HG03432 (cell line): Measurements from ENCODE around the gene KIF1A.

ENCODE experiments used
- ATAC-seq: cut with Tn5 transposase; IDR thresholded peaks from one replicate; pipeline ENCODE4 v1.9.1; 2021; ENCODE audit warnings: mild to moderate bottlenecking, moderate library complexity; ENCODE audit not compliant: unreplicated experiment

KIF1A gene, protein sequence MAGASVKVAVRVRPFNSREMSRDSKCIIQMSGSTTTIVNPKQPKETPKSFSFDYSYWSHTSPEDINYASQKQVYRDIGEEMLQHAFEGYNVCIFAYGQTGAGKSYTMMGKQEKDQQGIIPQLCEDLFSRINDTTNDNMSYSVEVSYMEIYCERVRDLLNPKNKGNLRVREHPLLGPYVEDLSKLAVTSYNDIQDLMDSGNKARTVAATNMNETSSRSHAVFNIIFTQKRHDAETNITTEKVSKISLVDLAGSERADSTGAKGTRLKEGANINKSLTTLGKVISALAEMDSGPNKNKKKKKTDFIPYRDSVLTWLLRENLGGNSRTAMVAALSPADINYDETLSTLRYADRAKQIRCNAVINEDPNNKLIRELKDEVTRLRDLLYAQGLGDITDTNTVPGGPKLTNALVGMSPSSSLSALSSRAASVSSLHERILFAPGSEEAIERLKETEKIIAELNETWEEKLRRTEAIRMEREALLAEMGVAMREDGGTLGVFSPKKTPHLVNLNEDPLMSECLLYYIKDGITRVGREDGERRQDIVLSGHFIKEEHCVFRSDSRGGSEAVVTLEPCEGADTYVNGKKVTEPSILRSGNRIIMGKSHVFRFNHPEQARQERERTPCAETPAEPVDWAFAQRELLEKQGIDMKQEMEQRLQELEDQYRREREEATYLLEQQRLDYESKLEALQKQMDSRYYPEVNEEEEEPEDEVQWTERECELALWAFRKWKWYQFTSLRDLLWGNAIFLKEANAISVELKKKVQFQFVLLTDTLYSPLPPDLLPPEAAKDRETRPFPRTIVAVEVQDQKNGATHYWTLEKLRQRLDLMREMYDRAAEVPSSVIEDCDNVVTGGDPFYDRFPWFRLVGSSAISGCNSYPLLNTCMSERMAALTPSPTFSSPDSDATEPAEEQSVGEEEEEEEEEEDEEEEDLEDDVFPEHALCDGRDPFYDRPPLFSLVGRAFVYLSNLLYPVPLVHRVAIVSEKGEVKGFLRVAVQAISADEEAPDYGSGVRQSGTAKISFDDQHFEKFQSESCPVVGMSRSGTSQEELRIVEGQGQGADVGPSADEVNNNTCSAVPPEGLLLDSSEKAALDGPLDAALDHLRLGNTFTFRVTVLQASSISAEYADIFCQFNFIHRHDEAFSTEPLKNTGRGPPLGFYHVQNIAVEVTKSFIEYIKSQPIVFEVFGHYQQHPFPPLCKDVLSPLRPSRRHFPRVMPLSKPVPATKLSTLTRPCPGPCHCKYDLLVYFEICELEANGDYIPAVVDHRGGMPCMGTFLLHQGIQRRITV (N-terminal part only)

GRCh38 chr2:240819858-240820606 lies at the start of gene KIF1A:
TSS of gene KIF1A (minus strand) at chr2:240820219. CDS start at chr2:240797752, 22,467 bp downstream.
- no peak for ATAC-seq

DNA sequence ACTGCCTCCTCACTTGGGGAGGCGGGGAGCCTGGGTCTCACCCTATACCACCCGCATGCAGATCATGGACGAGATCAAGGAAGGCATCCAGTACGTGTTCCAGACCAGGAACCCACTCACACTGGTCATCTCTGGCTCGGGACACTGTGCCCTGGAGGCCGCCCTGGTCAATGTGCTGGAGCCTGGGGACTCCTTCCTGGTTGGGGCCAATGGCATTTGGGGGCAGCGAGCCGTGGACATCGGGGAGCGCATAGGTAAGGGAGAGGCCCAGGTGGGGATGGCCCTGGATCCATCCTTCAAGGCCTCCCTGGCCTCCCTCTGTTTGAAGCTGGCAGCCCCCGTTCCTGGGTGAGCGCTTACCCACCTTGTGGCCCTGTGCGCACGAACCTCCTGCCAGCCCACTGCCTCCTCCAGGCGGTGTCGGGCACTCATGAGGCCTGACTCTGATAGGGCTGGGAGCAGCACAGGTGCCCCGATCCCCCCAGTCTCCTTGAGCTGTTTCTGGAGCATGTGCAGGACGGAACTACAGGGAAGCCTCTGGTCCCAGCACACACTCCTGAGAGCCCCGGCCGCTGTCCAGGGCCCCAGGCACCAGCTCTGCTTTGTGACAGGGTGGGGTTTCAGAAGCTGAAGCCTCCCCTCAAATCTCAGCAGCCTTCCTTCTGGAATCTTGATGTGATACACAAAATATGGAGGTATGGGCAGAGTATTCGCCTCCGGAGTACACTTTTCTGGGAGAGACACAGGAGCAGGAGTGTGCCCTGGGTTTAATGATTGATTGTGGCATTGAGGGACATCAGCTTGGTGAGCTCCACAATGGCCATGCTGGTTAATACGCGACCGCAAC lies 49.3 kb upstream of the KIF1A start:
- ATAC-seq = no peak

DNA sequence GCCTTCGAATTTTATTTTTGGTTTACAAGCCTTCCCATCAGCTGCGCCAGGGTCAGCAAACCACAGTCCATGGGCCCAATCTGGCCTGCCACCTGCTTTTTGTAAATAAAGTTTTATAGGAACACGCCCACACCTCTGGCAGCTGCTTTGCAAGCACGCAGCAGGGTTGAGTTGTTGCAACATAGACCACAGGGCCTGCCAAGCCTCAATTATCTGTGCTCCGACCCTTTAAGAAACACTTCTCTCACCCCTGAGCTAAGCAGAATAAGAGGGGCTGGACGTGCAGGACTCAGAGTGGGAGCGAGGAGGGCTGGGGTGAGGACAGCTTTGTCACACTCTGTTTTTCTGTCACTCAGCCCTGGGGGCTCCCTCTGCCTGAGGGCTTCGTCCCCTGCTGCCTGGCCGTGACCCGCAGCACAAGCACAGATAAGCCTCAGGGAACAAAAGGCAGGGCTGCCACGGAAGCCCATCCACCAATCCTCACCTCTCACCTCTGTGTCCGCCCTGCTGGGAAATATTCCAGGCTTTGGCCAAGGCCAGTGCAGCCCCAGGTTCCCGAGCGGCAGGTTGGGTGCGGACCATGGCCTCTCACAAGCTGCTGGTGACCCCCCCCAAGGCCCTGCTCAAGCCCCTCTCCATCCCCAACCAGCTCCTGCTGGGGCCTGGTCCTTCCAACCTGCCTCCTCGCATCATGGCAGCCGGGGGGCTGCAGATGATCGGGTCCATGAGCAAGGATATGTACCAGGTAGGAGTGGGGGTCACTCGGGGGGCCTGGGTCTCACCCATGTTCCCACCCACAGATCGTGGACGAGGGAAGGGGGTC lies 48.5 kb upstream of the KIF1A start, which contains the start of gene AGXT:
Gene AGXT, plus strand, starts transcription at position 539 of the 823 bp plus-strand sequence. Its CDS starts 42 bp downstream, at position 581.
- ATAC-seq = no peak

DNA sequence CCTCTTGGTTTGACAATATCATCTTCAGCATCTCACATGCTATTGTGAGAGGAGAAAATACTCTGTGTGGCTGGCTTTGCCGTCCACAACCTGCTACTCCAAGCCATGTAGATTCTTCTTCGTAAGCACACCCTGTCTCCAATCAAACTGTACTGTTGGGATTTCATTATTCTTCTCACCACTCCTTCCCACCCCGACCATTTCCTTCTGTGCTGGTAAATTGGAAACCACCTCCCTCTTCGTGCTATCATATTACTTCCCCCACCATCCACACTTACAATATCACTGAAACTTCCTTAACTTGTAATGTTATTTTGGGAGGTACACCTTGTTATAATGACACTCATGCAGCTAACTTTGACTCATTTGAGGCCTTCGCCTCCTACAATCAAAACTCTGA lies 45.4 kb upstream of the KIF1A start:
- no peak for ATAC-seq

DNA sequence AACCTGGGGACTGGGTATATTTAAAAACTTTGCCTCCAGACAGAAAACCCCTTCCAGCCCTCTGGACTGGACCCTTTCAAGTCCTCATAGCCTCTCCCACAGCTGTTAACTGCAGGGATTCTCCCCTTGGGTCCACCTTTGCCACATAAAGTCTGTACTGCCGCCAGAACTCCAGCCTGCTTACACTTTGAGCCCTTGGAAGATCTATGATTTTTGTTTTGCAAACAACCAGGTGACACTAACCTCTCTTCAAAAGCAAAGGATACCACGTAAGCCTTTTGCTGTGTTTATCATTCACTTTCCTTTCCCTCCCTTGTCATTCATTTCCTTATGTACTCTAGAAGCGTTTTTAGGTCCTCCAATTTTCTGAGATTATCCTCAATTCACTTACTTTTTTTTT lies 44.5 kb upstream of the KIF1A start:
- ATAC-seq = no peak

DNA sequence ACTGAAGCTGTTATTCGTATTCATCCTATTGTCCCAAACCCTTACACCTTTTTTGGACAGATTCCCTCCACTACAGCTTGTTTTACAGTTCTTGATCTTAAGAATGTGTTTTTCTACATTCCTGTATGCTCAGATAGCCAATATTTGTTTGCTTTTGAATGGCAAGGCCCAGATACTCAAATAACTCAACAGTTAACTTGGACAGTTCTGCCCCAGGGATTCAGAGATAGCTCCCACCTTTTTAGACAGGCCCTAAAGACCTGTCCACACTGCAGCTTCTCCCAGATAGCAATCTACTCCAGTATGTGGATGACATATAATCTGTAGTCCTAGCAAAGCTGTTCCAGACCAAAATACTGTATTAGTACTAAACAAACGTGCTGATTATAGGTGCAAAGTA lies 41.5 kb upstream of the KIF1A start:
- ATAC-seq = no peak

- no peak for ATAC-seq
Measured at GRCh38 chr2:240858871-240859270, 38.9 kb upstream of the KIF1A start.

DNA sequence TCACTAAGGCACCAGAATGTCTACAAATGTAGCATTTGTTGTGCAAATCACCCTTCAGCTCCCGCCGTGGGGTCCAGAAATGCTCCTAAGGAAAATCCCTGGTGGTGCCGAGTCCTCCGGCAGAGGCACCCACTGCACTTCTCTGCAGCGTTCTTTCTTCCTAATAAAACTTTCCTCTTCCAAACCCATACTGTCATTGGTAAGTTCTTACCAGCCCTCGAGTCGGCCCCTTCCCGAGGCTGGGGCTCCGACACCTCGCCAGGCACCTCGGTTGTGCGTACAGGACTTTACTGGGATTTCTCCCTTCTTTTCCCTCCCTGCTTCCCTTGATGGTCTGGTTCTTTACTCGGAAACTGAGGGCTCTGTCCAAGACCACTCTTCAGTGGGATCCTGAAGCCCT lies 38.3 kb upstream of the KIF1A start:
- ATAC-seq = no peak

DNA sequence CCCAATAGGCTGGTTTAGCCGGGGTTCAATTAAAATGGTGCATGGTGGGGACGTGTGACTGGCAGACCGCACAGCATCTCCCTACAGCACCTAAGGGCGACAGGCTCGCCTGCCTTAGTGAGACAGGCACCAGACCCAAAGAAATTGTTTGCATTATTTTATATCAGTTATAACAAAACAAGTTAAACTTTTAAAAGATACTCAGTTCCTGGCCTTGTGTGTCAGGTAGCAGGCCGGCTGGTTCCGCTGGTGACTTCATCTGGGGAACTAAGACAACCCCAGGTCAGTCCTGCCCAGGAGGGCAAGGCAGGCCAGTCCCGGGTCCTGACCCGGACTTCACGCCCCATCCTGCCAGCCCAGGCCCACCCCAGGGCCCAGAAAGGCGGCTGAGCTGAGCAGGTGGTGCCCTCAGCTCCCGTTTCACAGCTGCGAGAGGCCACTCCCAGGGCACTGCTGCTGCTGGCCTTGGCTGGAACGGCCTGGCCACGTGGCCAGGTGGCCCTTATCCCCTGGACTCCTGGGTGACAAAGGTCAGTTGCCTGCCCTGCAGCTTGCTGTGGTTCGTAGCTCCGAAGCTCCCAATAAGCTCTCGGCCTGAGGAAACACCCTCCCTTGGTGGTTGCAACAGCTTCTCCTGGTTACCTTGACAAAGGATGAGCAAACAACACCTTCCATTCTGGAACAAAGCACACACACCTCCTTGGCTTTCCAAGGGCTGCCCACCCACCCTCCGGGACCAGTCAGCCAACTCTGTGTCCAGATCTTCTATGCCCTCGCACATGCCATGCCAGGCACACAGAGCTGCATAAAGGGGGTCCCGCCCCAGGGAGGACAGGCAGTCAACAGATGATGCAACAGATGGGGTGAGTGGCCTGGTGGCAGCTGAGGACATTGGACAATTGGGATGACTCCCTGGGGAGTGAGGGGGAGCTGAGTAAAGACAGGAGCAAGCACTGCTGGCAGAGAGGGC lies 37.3 kb upstream of the KIF1A start:
- ATAC-seq = no peak

DNA sequence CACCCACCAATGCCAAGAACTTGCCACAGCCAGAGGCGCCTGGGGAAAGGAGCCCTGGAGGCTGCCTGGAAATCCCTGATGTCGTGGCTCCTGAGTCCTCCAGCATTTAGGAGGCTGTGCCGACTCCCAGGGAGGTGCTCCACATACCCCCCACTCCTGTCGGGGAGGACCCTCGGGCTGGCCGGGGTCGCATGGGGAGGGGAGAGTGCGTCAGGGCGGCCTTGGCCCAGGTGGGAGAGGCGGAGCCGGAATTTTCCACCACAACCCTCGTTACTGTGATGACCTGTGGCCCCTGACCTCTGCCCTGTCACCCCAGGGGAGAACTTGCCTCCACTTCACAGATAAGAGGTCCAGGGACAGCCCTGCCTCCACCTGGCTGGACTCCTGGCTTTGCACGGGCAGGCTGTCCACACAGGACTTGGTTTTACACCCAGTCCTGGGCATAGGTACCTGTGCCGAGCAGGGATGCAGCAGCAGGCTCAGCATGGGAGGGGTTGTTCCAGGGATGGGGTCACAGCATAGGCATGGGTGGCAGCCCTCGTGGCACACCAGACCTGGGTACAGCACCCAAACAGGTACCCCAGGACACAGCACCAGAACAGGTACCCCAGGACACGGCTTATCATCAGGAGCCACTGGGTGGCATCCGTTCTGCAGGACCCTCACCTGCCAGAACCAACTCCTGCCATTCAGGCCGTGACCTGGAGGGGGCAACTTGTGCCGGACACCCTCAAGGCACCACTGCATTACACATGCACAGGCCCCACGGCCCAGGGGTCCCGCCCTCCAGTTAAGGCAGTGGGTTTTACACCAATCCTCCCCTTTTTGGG lies 36.3 kb upstream of the KIF1A start:
- ATAC-seq = no peak

- ATAC-seq = no peak
Measured at GRCh38 chr2:240855670-240856069, 35.7 kb upstream of the KIF1A start.

DNA sequence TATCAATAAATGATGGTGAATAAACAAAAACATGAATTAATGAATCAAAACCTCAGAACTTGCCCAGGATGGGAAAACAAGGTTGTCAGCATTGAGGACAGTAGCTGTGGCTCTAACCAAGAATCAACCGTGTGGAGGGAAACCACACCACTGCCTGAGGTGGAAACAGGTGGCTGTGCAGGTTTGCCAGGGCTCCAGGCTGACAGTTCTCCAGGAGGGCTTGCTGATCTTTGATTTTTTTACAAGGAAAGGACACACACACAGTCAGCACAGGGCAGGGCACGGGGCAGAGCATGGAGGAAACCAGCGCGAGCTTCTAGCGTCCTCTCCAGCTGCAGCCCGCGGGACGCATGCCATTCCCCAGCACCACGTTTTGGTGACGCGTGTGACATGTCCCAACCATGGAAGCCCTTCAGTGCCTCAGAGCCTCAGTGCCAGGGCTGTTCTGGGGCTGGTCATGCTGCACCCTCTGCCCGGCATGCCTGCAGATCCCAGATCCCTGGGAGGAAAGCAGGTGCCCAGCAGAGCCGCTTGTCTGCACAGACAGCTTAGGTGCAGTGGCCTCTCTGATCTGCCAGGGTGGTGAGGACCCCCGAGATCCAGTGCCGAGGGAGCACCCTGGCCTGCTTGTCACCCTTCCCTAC lies 32.8 kb upstream of the KIF1A start:
- no peak for ATAC-seq

- ATAC-seq = peak; percentile 58
Measured at GRCh38 chr2:240851078-240851991, 31.3 kb upstream of the KIF1A start.

GRCh38 chr2:240850756-240851077 lies 30.7 kb upstream of the KIF1A start:
- ATAC-seq = no peak

DNA sequence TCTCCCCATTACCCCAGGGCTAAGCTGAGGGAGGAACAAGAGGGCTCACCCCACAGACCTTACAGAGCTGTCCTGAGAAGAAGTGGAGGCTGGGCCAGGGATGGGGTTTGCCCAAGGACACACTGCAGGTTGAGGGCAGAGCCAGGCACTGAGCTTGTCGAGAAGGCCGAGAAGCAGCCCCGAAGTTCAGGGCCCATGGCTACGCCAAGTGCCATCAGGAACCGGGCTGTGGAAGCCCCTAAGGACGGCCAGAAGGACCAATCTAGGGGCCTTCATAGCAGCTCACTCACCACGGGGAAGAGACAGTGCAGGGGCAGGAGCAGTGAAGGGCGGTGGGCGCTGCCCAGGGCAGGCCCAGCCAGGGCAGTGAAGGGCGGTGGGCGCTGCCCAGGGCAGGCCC lies 30.0 kb upstream of the KIF1A start:
- ATAC-seq = no peak
